ENCODE data around the gene NPC1. TPM values are rescaled to one million over a fixed set of nuclear protein-coding genes. Genes with fewer than 3 reads are reported as not detected.

NPC1 gene
- total RNA-seq, 1 experiment from 2014 or later, result 51.6 TPM

- H3K79me2 ChIP-seq (ENCODE audit: insufficient read depth, low read length), result no peaks in the 10 kb centered on the region
- POLR2A ChIA-PET, result no interaction called here
- intact Hi-C loops (cut with micrococcal nuclease), result no loop called here
- H3K27me3 ChIP-seq (ENCODE audit: insufficient read depth, low read length), result no peaks in the 10 kb centered on the region
- RAD21 ChIA-PET (ENCODE audit: low non-redundant PET in 1 of 2, low total read pairs in 2 of 2, uncharacterized antibody in 2 of 2, unreplicated experiment in 2 of 2), result no interaction called here
- ATAC-seq (no peak), DNase-seq (ENCODE audit: low read depth, low spot score) (no peak)
- H3K27ac ChIP-seq (ENCODE audit: low read depth, low read length), result no peak overlapping the region
- H2AFZ ChIP-seq (ENCODE audit: low read depth, low read length, poor library complexity, severe bottlenecking), result no peak overlapping the region
- H3K36me3 ChIP-seq (ENCODE audit: control insufficient read depth in 1 of 2, insufficient read depth in 2 of 2, low read length in 2 of 2), result no peaks in the 10 kb centered on the region
- H3K9me2 ChIP-seq (ENCODE audit: insufficient read depth), result no peaks in the 10 kb centered on the region
- H3K9me3 ChIP-seq (ENCODE audit: control insufficient read depth in 1 of 2, insufficient read depth in 1 of 2, low read depth in 1 of 2, low read length in 2 of 2), result no peaks in the 10 kb centered on the region
- no peak overlapping the region for H3K4me3 ChIP-seq (replicated peaks in 1 of 2; ENCODE audit: low read depth in 1 of 2, low read length in 2 of 2)
- H3K4me1 ChIP-seq (ENCODE audit: control insufficient read depth in 1 of 2, insufficient read depth in 2 of 2, low read length in 2 of 2), result no peaks in the 10 kb centered on the region
- no peak overlapping the region for H3K9ac ChIP-seq (ENCODE audit: low read length)
- no peak overlapping the region for H3K4me2 ChIP-seq (ENCODE audit: low read length)
- no TSS peak for BruUV-seq (replicated peaks)
- CTCF ChIA-PET, result no interaction called here
- TF ChIP-seq SP1 (IDR thresholded peaks at IDR 0.05; ENCODE audit: low read depth), result no peak
- TF ChIP-seq CTCF (IDR thresholded peaks at IDR 0.05 in 2 of 3, conservative IDR thresholded peaks at IDR 0.05 in 1 of 3; ENCODE audit: borderline replicate concordance in 1 of 3, insufficient read depth in 1 of 3, low read depth in 2 of 3, low read length in 2 of 3), result no peak
- no peak for TF ChIP-seq CEBPB (IDR thresholded peaks at IDR 0.05; ENCODE audit: low read depth)
- TF ChIP-seq SIN3A (IDR thresholded peaks at IDR 0.05; ENCODE audit: low read depth), result no peak
- no peak for TF ChIP-seq EGR1 (IDR thresholded peaks at IDR 0.05; ENCODE audit: low read depth)
- TF ChIP-seq EZH2phosphoT487 (IDR thresholded peaks at IDR 0.05; ENCODE audit: borderline replicate concordance), result no peak
- H4K20me1 ChIP-seq (ENCODE audit: insufficient read depth), result no peaks in the 10 kb centered on the region
Measured at GRCh38 chr18:23605941-23606340, 19.6 kb upstream of the NPC1 start.

GRCh38 chr18:23599809-23600208 lies 13.5 kb upstream of the NPC1 start:
- ATAC-seq, result no peak
- no peaks in the 10 kb centered on the region for H3K9me2 ChIP-seq (ENCODE audit: insufficient read depth)
- no TSS peak for BruUV-seq (replicated peaks)
- H3K79me2 ChIP-seq (ENCODE audit: insufficient read depth, low read length), result no peaks in the 10 kb centered on the region
- ChIA-PET POLR2A (no interaction called here), CTCF (interaction anchor here (1.2 kb wide), 1 partner anchor 104 kb away, joined by 3 read pairs; no protein-coding TSS in a partner anchor), RAD21 (ENCODE audit: low non-redundant PET in 1 of 2, low total read pairs in 2 of 2, uncharacterized antibody in 2 of 2, unreplicated experiment in 2 of 2) (no interaction called here)
- no peaks in the 10 kb centered on the region for H3K9me3 ChIP-seq (ENCODE audit: control insufficient read depth in 1 of 2, insufficient read depth in 1 of 2, low read depth in 1 of 2, low read length in 2 of 2)
- intact Hi-C loops (cut with micrococcal nuclease), result no loop called here
- no peaks in the 10 kb centered on the region for H3K36me3 ChIP-seq (ENCODE audit: control insufficient read depth in 1 of 2, insufficient read depth in 2 of 2, low read length in 2 of 2)
- H2AFZ ChIP-seq (ENCODE audit: low read depth, low read length, poor library complexity, severe bottlenecking), result no peak overlapping the region
- no peak overlapping the region for H3K4me3 ChIP-seq (replicated peaks in 1 of 2; ENCODE audit: low read depth in 1 of 2, low read length in 2 of 2)
- H3K4me2 ChIP-seq (ENCODE audit: low read length), result no peak overlapping the region
- no peaks in the 10 kb centered on the region for H4K20me1 ChIP-seq (ENCODE audit: insufficient read depth)
- no peaks in the 10 kb centered on the region for H3K4me1 ChIP-seq (ENCODE audit: control insufficient read depth in 1 of 2, insufficient read depth in 2 of 2, low read length in 2 of 2)
- no peak for DNase-seq (ENCODE audit: low read depth, low spot score)
- H3K27ac ChIP-seq (ENCODE audit: low read depth, low read length), result no peak overlapping the region
- H3K27me3 ChIP-seq (ENCODE audit: insufficient read depth, low read length), result no peaks in the 10 kb centered on the region
- H3K9ac ChIP-seq (ENCODE audit: low read length), result no peak overlapping the region
- TF ChIP-seq CTCF (IDR thresholded peaks at IDR 0.05 in 2 of 3, conservative IDR thresholded peaks at IDR 0.05 in 1 of 3; ENCODE audit: borderline replicate concordance in 1 of 3, insufficient read depth in 1 of 3, low read depth in 2 of 3, low read length in 2 of 3) (no peak), ZBTB33 (IDR thresholded peaks at IDR 0.05; ENCODE audit: extremely low read depth, insufficient replicate concordance, low read length) (no peak), ZNF274 (IDR thresholded peaks at IDR 0.05; ENCODE audit: low read depth, low read length) (no peak), YY1 (IDR thresholded peaks at IDR 0.05; ENCODE audit: extremely low read depth, insufficient replicate concordance, low read depth, low read length) (no peak), EZH2phosphoT487 (IDR thresholded peaks at IDR 0.05; ENCODE audit: borderline replicate concordance) (no peak), CEBPB (IDR thresholded peaks at IDR 0.05; ENCODE audit: low read depth) (no peak), RAD21 (IDR thresholded peaks at IDR 0.05; ENCODE audit: low read depth) (no peak)
